ENCODE measurements around the gene VAPB. TPM values are rescaled to one million over a fixed set of nuclear protein-coding genes. Genes with fewer than 3 reads are reported as not detected.
A peak's percentile ranks its signal among the peaks of the same experiment; 100 is the strongest.

Gene VAPB
- total RNA-seq, 1 donor from 2014 or later = 47.6 TPM

- TF ChIP-seq CTCF (IDR thresholded peaks at IDR 0.05) = no peak
- DNase-seq (ENCODE audit: extremely low spot score, unreplicated experiment) = no peak
- Mint-ChIP-seq H3K4me1 (ENCODE audit: unreplicated experiment) (peaks cover 37% of the 10 kb centered on the region), H3K9me3 (ENCODE audit: unreplicated experiment) (no peaks in the 10 kb centered on the region), H3K27ac (ENCODE audit: unreplicated experiment) (no peak overlapping the region), H3K36me3 (ENCODE audit: unreplicated experiment) (peaks cover 29% of the 10 kb centered on the region), H3K27me3 (ENCODE audit: unreplicated experiment) (no peaks in the 10 kb centered on the region), H3K4me3 (ENCODE audit: unreplicated experiment) (no peak overlapping the region)
These were observed 44.3 kb upstream of the VAPB start for GRCh38 chr20:58344741-58345140.

- Mint-ChIP-seq H3K9me3 (ENCODE audit: unreplicated experiment) (no peaks in the 10 kb centered on the region), H3K27ac (ENCODE audit: unreplicated experiment) (no peak overlapping the region), H3K27me3 (ENCODE audit: unreplicated experiment) (no peaks in the 10 kb centered on the region), H3K4me1 (ENCODE audit: unreplicated experiment) (peaks cover 16% of the 10 kb centered on the region), H3K36me3 (ENCODE audit: unreplicated experiment) (peaks cover 49% of the 10 kb centered on the region), H3K4me3 (ENCODE audit: unreplicated experiment) (no peak overlapping the region)
- no peak for TF ChIP-seq CTCF (IDR thresholded peaks at IDR 0.05)
- DNase-seq (ENCODE audit: extremely low spot score, unreplicated experiment) = no peak
These were observed 39.5 kb upstream of the VAPB start for GRCh38 chr20:58349570-58349969.

GRCh38 chr20:58352468-58352867 is 36.6 kb upstream of the VAPB start:
- no peak for DNase-seq (ENCODE audit: extremely low spot score, unreplicated experiment)
- Mint-ChIP-seq H3K27ac (ENCODE audit: unreplicated experiment) (no peak overlapping the region), H3K27me3 (ENCODE audit: unreplicated experiment) (no peaks in the 10 kb centered on the region), H3K4me1 (ENCODE audit: unreplicated experiment) (peaks cover 16% of the 10 kb centered on the region), H3K36me3 (ENCODE audit: unreplicated experiment) (peaks cover 37% of the 10 kb centered on the region), H3K9me3 (ENCODE audit: unreplicated experiment) (no peaks in the 10 kb centered on the region), H3K4me3 (ENCODE audit: unreplicated experiment) (no peak overlapping the region)
- TF ChIP-seq CTCF (IDR thresholded peaks at IDR 0.05) = no peak

- DNase-seq (ENCODE audit: extremely low spot score, unreplicated experiment) = no peak
- no peak for TF ChIP-seq CTCF (IDR thresholded peaks at IDR 0.05)
- Mint-ChIP-seq H3K36me3 (ENCODE audit: unreplicated experiment) (peaks cover 55% of the 10 kb centered on the region), H3K4me1 (ENCODE audit: unreplicated experiment) (peaks cover 18% of the 10 kb centered on the region), H3K9me3 (ENCODE audit: unreplicated experiment) (no peaks in the 10 kb centered on the region), H3K27me3 (ENCODE audit: unreplicated experiment) (no peaks in the 10 kb centered on the region), H3K27ac (ENCODE audit: unreplicated experiment) (no peak overlapping the region), H3K4me3 (ENCODE audit: unreplicated experiment) (no peak overlapping the region)
These were observed 29.6 kb upstream of the VAPB start for GRCh38 chr20:58359441-58359840.

GRCh38 chr20:58360936-58361335 is 28.1 kb upstream of the VAPB start:
- Mint-ChIP-seq H3K36me3 (ENCODE audit: unreplicated experiment) (peaks cover 51% of the 10 kb centered on the region), H3K9me3 (ENCODE audit: unreplicated experiment) (no peaks in the 10 kb centered on the region), H3K27ac (ENCODE audit: unreplicated experiment) (peak overlapping the region; percentile 82), H3K27me3 (ENCODE audit: unreplicated experiment) (no peaks in the 10 kb centered on the region), H3K4me1 (ENCODE audit: unreplicated experiment) (peaks cover 18% of the 10 kb centered on the region), H3K4me3 (ENCODE audit: unreplicated experiment) (no peak overlapping the region)
- DNase-seq (ENCODE audit: extremely low spot score, unreplicated experiment) = no peak
- TF ChIP-seq CTCF (IDR thresholded peaks at IDR 0.05) = no peak

Data from osteocyte (in vitro differentiated cells).